Head of caudate nucleus (tissue), 42 donors: ENCODE data around the gene GRAMD2B.
A peak's percentile ranks its signal among the peaks of the same experiment; 100 is the strongest.

Experiments
- DNase-seq, 42 donors: peaks; one replicate each; pipeline versions ENCODE4 v3.0.0 to v3.0.0-alpha.2; 2020 to 2021; ENCODE audit warnings: mixed read lengths in 7 of 42
- intact Hi-C: fragments of 100-400 bp; cut with DNase I; formaldehyde crosslinking; loops from one replicate; pipeline ENCODE4 v1.15.0; 2022

Gene GRAMD2B

GRCh38 chr5:126519637-126520592 is 96.7 kb downstream of the GRAMD2B start:
- DNase-seq: peak in 7 of 42 donors; percentile 8 to 49 (median 29)
- intact Hi-C loops: no loop called here

GRCh38 chr5:126520593-126520953 is 97.4 kb downstream of the GRAMD2B start:
- intact Hi-C loops: no loop called here

DNA sequence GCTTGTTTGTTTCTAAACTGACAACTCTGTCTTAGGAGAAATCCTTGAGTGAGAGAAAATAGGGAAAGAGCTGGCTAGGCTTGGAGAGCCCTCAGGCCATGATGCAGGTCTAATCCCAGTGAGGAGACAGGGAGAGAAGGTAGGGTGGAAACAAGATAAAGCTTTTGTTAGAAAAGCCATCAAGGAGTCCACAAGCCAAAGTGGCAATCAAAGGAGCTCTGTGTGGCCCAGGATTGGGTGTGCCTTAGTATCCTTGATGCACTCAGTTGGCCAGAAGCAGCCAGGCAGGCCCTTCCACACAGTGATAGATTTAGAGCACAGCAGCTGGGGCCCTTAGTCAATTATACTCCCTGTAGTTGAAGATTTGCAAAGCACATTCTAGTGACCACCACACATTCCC is 97.9 kb downstream of the GRAMD2B start:
- DNase-seq: no peak
- intact Hi-C loops: no loop called here

More at GRCh38 chr5:126520593-126520953, 97.4 kb downstream of the GRAMD2B start:
- DNase-seq: no peak

DNA sequence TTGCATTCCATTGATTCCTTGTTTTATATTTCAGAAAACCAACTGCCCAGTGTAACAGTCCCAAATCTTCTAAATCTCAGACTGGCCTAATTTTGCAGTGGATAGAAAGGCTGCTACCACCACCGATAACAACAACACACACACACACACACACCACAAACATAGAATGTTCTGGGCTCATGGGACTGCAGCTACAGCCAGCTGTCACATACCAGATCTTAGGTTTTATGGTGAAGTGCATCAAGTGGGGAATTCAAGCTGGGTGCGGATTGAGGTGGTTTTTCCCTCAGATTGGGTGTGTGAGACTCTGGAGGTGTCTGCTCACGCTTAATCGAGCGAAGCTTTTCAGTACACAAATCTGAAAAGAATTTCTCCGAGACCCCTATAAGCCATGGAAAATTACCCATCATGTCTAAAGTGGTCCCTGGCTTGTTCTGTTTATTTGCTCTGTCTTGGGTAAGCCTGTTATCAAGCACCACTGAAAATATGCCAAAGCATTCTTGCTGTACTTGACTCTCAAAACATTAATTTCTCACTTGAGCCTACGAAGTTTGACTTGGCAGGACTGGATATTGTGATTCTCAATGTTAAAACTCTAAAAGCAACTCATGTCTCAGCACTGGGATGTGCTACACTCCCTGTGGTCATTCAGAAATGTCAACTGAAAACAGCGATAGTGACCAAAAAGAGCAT is 100.8 kb downstream of the GRAMD2B start:
- intact Hi-C loops: no loop called here
- DNase-seq: no peak

DNA sequence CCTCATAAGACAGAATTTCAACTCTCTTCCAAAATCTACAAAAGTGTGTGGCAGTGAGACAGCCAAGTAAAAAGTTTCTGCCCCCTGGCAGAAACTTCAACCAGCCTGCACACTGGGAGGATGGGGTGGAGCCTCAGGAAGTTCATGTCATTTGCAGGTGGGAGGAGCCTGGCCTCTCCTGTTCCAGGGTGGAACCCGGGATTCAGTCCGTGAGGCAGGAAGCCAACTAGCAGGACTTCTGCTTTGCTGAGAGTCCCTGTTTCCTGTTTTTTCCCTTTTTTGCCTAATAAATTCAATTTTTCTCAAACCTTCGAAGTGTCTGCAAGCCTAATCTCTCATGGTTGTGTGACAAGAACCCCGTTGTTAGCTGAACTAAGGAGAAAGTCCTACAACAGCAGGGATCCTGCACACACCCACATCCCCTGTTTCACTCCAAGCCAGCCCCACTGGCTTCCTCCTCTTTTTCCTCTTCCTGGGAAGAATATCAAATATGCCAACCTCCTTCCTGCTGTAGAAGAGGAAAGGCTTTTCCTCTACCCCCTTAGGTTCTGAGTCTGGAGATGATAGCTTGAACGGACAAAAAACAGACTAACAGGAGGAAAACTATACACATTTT is 102.5 kb downstream of the GRAMD2B start:
- intact Hi-C loops: no loop called here
- peak in 17 of 42 donors; percentile 19 to 56 (median 37) for DNase-seq

DNA sequence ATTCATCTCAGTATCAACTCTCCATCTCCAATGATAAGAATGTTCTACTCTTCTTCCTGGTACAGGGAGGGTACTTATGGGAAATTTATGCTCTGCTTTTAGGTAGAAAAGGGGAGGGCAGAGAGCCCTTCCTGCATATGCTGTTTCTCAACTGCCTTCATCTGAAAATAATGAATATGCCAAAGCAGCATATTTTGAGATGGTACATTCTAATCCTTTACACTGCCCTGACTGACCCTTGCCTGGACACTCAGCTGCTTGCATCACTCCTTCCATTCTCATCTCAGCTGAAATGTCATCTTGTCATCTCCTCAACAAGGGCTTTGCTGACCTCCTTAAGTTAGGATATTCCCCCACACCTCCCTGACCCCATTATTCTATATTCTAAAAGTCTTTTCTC is 103.3 kb downstream of the GRAMD2B start:
- no peak for DNase-seq
- intact Hi-C loops: no loop called here

DNA sequence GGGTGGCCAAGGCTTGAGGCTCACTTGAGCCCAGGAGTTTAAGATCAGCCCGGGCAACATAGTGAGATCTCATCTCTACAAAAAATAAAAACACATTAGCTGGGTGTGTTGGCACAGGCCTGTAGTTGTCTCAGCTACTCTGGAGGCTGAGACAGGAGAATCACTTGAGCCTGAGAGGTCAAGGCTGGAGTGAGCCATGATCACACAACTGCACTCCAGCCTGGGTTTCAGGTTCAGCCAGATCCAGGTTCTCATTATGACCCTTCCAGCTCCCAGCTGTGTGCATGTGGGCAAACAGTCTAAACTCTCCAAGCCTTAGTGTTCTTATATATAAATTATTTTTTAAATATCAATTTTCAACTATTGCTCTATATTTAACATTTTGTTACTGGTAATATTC is 103.9 kb downstream of the GRAMD2B start:
- intact Hi-C loops: no loop called here
- DNase-seq: no peak

DNA sequence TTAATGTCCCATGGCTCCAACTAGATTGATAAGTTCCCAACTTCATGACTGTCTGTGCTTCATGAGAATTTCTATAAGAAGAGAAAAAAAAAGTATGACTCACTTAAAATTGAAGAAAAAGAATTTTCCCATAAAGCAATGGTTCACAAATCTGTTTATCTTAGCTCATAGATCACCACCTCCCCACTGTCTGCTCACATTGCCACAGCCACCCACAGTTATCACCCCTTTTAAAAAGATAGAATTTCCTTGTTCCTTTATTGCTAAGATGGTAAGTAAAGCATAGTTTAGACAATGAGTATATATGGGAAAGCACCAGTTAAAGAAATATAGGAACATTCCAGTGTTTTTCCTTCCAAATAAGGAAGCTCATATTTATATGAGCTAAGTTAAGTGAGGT is 104.7 kb downstream of the GRAMD2B start:
- no peak for DNase-seq
- intact Hi-C loops: no loop called here

- intact Hi-C loops: no loop called here
- peak in 8 of 42 donors; percentile 5 to 59 (median 25) for DNase-seq
Observed at GRCh38 chr5:126531543-126532120, 108.4 kb downstream of the GRAMD2B start.

- intact Hi-C loops: no loop called here
- DNase-seq: no peak
Observed at GRCh38 chr5:126534553-126534952, 111.3 kb downstream of the GRAMD2B start.

GRCh38 chr5:126535856-126536545 is 112.8 kb downstream of the GRAMD2B start:
- intact Hi-C loops: no loop called here
- no peak for DNase-seq

DNA sequence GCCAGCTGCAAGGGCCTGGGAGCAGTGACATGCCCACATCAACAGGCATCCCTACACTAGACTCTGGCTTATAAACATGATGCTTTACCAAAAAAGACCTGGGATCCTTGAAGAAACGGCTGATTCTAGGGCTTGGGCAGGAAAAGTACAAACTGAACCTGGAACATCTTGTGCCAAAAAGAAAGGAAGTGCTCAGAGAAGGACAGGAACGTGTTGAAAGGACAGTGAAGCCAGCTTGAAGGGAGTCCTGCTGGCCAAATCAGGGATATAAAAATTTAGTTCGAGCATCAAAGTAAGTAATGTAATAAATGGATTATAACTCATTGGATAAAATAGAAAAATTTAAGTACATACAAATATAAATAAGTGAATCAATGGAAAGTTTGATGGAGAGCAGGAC is 113.7 kb downstream of the GRAMD2B start:
- DNase-seq: peak in 1 of 42 donors; percentile 13
- intact Hi-C loops: no loop called here

- no peak for DNase-seq
- intact Hi-C loops: loop anchor here (2.0 kb wide), 1 partner anchor 186 kb away; no protein-coding TSS in a partner anchor
Observed at GRCh38 chr5:126538579-126538978, 115.4 kb downstream of the GRAMD2B start.

GRCh38 chr5:126540631-126541030 is 117.4 kb downstream of the GRAMD2B start:
- intact Hi-C loops: loop anchor here (5.0 kb wide), 1 partner anchor 203 kb away; no protein-coding TSS in a partner anchor
- DNase-seq: peak in 1 of 42 donors; percentile 14

GRCh38 chr5:126542441-126542840 is 119.2 kb downstream of the GRAMD2B start:
- intact Hi-C loops: loop anchor here (5.0 kb wide), 1 partner anchor 205 kb away; no protein-coding TSS in a partner anchor
- DNase-seq: no peak

- no peak for DNase-seq
- intact Hi-C loops: loop anchor here (5.0 kb wide), 1 partner anchor 206 kb away; no protein-coding TSS in a partner anchor
Observed at GRCh38 chr5:126543009-126543408, 119.8 kb downstream of the GRAMD2B start.

DNA sequence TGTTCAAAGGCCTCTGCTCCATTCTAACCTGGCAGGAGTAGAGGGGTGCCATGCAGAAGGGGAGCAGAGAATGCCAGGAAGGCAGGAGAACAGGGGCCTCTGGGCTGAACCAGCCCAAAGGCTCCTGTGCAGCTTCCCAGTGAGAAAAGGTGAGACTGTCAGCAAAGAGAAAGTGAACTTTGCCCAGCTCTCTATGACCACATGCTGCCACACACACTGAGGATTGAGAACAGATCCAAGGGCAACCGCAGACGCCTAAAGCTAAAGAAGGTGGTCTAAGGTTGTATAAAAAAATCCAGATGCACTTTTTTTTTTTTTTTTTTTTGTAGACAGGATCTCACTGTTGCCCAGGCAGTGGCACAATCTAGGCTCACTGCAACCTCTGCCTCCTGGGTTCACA is 120.5 kb downstream of the GRAMD2B start:
- intact Hi-C loops: loop anchor here (5.0 kb wide), 1 partner anchor 206 kb away; no protein-coding TSS in a partner anchor
- DNase-seq: no peak
